HEK293 (cell line): Measurements from ENCODE around the gene MED13L.

Experiments used
- SP2 ChIP-seq: fragments of 450-650 bp; formaldehyde crosslinking; IDR thresholded peaks from 2 replicates; pipeline ENCODE4 v1.5.1; 2016; ENCODE audit warnings: missing biosample characterization, missing genetic modification characterization
- ZBTB20 ChIP-seq: fragments of 450-650 bp; formaldehyde crosslinking; IDR thresholded peaks from 2 replicates; pipeline ENCODE4 v1.5.1; 2016; ENCODE audit warnings: missing biosample characterization, missing genetic modification characterization
- ZIC2 ChIP-seq: fragments of 450-650 bp; formaldehyde crosslinking; IDR thresholded peaks from 2 replicates; pipeline ENCODE4 v1.5.1; 2016; ENCODE audit warnings: missing biosample characterization, missing genetic modification characterization
- ZNF24 ChIP-seq: fragments of 450-650 bp; formaldehyde crosslinking; IDR thresholded peaks from 2 replicates; pipeline ENCODE4 v1.5.1; 2016; ENCODE audit warnings: missing biosample characterization, missing genetic modification characterization
- ZNF274 ChIP-seq, 2 experiments: fragments of 200-500 bp in 1 of 2; fragments of 450-650 bp in 1 of 2; sonication (Bioruptor generic) in 1 of 2; formaldehyde crosslinking in 1 of 2; IDR thresholded peaks; 2 replicates each; pipeline versions ENCODE4 v1.5.1 to v1.6.1; 2014 to 2016; ENCODE audit warnings: borderline replicate concordance in 1 of 2, inconsistent platforms in 1 of 2, low read length in 1 of 2, missing biosample characterization in 1 of 2, missing genetic modification characterization in 1 of 2
- ZNF776 ChIP-seq: fragments of 450-650 bp; formaldehyde crosslinking; IDR thresholded peaks from 2 replicates; pipeline ENCODE4 v1.5.0; 2017; ENCODE audit warnings: missing biosample characterization, missing genetic modification characterization, borderline replicate concordance
- TF ChIP-seq, protein P1 (sequence below): fragments of 450-650 bp; formaldehyde crosslinking; IDR thresholded peaks from 2 replicates; pipeline ENCODE4 v1.5.1; 2016; ENCODE audit warnings: missing biosample characterization, missing genetic modification characterization
- TF ChIP-seq, protein P2 (sequence below): fragments of 450-650 bp; formaldehyde crosslinking; IDR thresholded peaks from 2 replicates; pipeline ENCODE4 v1.5.1; 2017; ENCODE audit warnings: missing biosample characterization, missing genetic modification characterization
- TF ChIP-seq, protein P3 (sequence below): fragments of 450-650 bp; formaldehyde crosslinking; IDR thresholded peaks from 2 replicates; pipeline ENCODE4 v1.5.1; 2016; ENCODE audit warnings: missing biosample characterization, missing genetic modification characterization
- TF ChIP-seq, protein P4 (sequence below): fragments of 450-650 bp; formaldehyde crosslinking; IDR thresholded peaks from 2 replicates; pipeline ENCODE4 v1.5.1; 2016; ENCODE audit warnings: missing biosample characterization, missing genetic modification characterization

DNA sequence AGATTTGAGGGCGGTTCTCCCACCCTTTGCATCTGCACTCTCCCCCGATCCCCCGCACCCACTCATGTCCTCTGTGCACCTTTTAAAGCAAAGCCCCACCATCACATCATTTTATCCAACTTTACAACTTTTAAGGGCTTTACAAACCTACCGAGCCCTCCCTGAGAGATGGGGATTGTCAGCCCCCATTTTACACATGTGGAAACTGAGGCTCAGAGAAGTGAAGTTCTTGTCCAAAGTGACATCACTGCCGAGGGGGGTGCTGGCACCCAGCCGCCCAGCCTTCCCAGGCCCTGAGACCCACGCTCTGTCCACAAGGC, 334.2 kb downstream of the MED13L start:
- TF ChIP-seq ZNF776 (no peak), ZIC2 (no peak), ZNF274 (IDR thresholded peaks at IDR 0.05; ENCODE audit: low read length) (no peak), ZNF274 (tag by site-specific recombination; IDR thresholded peaks at IDR 0.05; ENCODE audit: borderline replicate concordance) (no peak), ZBTB20 (tag by site-specific recombination) (no peak), ZNF24 (tag by site-specific recombination) (no peak), SP2 (tag by site-specific recombination) (no peak)
- TF ChIP-seq, protein P1, sequence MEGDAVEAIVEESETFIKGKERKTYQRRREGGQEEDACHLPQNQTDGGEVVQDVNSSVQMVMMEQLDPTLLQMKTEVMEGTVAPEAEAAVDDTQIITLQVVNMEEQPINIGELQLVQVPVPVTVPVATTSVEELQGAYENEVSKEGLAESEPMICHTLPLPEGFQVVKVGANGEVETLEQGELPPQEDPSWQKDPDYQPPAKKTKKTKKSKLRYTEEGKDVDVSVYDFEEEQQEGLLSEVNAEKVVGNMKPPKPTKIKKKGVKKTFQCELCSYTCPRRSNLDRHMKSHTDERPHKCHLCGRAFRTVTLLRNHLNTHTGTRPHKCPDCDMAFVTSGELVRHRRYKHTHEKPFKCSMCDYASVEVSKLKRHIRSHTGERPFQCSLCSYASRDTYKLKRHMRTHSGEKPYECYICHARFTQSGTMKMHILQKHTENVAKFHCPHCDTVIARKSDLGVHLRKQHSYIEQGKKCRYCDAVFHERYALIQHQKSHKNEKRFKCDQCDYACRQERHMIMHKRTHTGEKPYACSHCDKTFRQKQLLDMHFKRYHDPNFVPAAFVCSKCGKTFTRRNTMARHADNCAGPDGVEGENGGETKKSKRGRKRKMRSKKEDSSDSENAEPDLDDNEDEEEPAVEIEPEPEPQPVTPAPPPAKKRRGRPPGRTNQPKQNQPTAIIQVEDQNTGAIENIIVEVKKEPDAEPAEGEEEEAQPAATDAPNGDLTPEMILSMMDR (tag by site-specific recombination), result no peak
- TF ChIP-seq, protein P2, sequence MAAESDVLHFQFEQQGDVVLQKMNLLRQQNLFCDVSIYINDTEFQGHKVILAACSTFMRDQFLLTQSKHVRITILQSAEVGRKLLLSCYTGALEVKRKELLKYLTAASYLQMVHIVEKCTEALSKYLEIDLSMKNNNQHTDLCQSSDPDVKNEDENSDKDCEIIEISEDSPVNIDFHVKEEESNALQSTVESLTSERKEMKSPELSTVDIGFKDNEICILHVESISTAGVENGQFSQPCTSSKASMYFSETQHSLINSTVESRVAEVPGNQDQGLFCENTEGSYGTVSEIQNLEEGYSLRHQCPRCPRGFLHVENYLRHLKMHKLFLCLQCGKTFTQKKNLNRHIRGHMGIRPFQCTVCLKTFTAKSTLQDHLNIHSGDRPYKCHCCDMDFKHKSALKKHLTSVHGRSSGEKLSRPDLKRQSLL (tag by site-specific recombination), result no peak
- TF ChIP-seq, protein P3, sequence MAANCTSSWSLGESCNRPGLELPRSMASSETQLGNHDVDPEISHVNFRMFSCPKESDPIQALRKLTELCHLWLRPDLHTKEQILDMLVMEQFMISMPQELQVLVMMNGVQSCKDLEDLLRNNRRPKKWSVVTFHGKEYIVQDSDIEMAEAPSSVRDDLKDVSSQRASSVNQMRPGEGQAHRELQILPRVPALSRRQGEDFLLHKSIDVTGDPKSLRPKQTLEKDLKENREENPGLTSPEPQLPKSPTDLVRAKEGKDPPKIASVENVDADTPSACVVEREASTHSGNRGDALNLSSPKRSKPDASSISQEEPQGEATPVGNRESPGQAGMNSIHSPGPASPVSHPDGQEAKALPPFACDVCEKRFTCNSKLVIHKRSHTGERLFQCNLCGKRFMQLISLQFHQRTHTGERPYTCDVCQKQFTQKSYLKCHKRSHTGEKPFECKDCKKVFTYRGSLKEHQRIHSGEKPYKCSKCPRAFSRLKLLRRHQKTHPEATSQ, result no peak
- TF ChIP-seq, protein P4, sequence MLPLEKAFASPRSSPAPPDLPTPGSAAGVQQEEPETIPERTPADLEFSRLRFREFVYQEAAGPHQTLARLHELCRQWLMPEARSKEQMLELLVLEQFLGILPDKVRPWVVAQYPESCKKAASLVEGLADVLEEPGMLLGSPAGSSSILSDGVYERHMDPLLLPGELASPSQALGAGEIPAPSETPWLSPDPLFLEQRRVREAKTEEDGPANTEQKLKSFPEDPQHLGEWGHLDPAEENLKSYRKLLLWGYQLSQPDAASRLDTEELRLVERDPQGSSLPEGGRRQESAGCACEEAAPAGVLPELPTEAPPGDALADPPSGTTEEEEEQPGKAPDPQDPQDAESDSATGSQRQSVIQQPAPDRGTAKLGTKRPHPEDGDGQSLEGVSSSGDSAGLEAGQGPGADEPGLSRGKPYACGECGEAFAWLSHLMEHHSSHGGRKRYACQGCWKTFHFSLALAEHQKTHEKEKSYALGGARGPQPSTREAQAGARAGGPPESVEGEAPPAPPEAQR (tag by site-specific recombination), result no peak
